Skeletal muscle tissue (tissue), 4 donors: Measurements from ENCODE around the gene BABAM2. TPM values are rescaled to one million over a fixed set of nuclear protein-coding genes. Genes with fewer than 3 reads are reported as not detected.
"Not testable (repeated sequence)": the region's sequence is repeated elsewhere in the genome, so short reads cannot be mapped to it uniquely, and the experiment has no call there.

ENCODE experiments used
- H3K27ac ChIP-seq: one replicate; pipeline ENCODE4 v1.7.0; 2013; ENCODE audit warnings: mild to moderate bottlenecking, low read depth, low read length, inconsistent platforms
- H3K27me3 ChIP-seq, 3 donors: one replicate each; pipeline ENCODE4 v1.7.0; 2013; ENCODE audit warnings: low read length in 3 of 3; ENCODE audit not compliant: control insufficient read depth in 3 of 3, insufficient read depth in 3 of 3
- H3K36me3 ChIP-seq, 3 donors: one replicate each; pipeline ENCODE4 v1.7.0; 2013; ENCODE audit warnings: low read length in 3 of 3; ENCODE audit not compliant: control insufficient read depth in 3 of 3, insufficient read depth in 3 of 3
- H3K4me1 ChIP-seq, 3 donors: one replicate each; pipeline ENCODE4 v1.7.0; 2013; ENCODE audit warnings: low read length in 3 of 3, mild to moderate bottlenecking in 3 of 3; ENCODE audit not compliant: control insufficient read depth in 3 of 3, insufficient read depth in 3 of 3
- H3K4me3 ChIP-seq, 3 donors: one replicate each; pipeline ENCODE4 v1.7.0; 2013; ENCODE audit warnings: low read length in 3 of 3
- H3K9ac ChIP-seq, 3 donors: one replicate each; pipeline ENCODE4 v1.7.0; 2013; ENCODE audit warnings: low read length in 3 of 3, mild to moderate bottlenecking in 3 of 3, moderate library complexity in 2 of 3, low read depth in 1 of 3
- H3K9me3 ChIP-seq, 3 donors: one replicate each; pipeline ENCODE4 v1.7.0; 2013; ENCODE audit warnings: low read length in 3 of 3; ENCODE audit not compliant: control insufficient read depth in 3 of 3
- total RNA-seq: library from RNA; depleted of rRNA; stranded (reverse); fragments of >200 nt; gene quantifications from one replicate; pipeline ENCODE4 v1.2.3, GENCODE V29; 2014
- donor health status: Osteomylitis.

BABAM2 gene
- total RNA-seq, 1 donor from 2014 or later = 24.0 TPM

GRCh38 chr2:28367667-28368356 lies 477.3 kb downstream of the BABAM2 start:
- H3K36me3 ChIP-seq = no peaks in the 10 kb centered on the region
- H3K27me3 ChIP-seq = no peaks in the 10 kb centered on the region
- no peak overlapping the region for H3K4me3 ChIP-seq
- H3K9me3 ChIP-seq = no peaks in the 10 kb centered on the region
- H3K9ac ChIP-seq = no peak overlapping the region
- no peak overlapping the region for H3K27ac ChIP-seq
- peaks cover 16 to 43% (median 22%) of the 10 kb centered on the region in 3 donors for H3K4me1 ChIP-seq

- Histone ChIP-seq H3K27me3 (no peaks in the 10 kb centered on the region), H3K27ac (no peak overlapping the region), H3K4me3 (no peak overlapping the region), H3K36me3 (no peaks in the 10 kb centered on the region), H3K9ac (no peak overlapping the region), H3K4me1 (peaks cover 16 to 43% (median 22%) of the 10 kb centered on the region in 3 donors), H3K9me3 (no peaks in the 10 kb centered on the region)
These were observed 477.8 kb downstream of the BABAM2 start for GRCh38 chr2:28368357-28368798.

- Histone ChIP-seq H3K27me3 (no peaks in the 10 kb centered on the region), H3K9me3 (no peaks in the 10 kb centered on the region), H3K36me3 (no peaks in the 10 kb centered on the region), H3K4me3 (no peak overlapping the region), H3K27ac (no peak overlapping the region), H3K4me1 (peaks cover 16 to 35% (median 22%) of the 10 kb centered on the region in 3 donors), H3K9ac (no peak overlapping the region)
These were observed 478.8 kb downstream of the BABAM2 start for GRCh38 chr2:28369358-28369757.

GRCh38 chr2:28370354-28370753 lies 479.8 kb downstream of the BABAM2 start:
- no peak overlapping the region for H3K27ac ChIP-seq
- no peaks in the 10 kb centered on the region for H3K9me3 ChIP-seq
- H3K4me3 ChIP-seq = no peak overlapping the region
- no peaks in the 10 kb centered on the region for H3K27me3 ChIP-seq
- peaks cover 9 to 25% (median 13%) of the 10 kb centered on the region in 3 donors for H3K4me1 ChIP-seq
- no peak overlapping the region for H3K9ac ChIP-seq
- H3K36me3 ChIP-seq = no peaks in the 10 kb centered on the region

GRCh38 chr2:28371728-28372127 lies 481.2 kb downstream of the BABAM2 start:
- not testable (repeated sequence) for H3K27ac ChIP-seq, H3K27me3 ChIP-seq, H3K9me3 ChIP-seq, H3K36me3 ChIP-seq, H3K4me3 ChIP-seq, H3K9ac ChIP-seq
- peaks cover 4 to 13% (median 5%) of the 10 kb centered on the region in 3 donors for H3K4me1 ChIP-seq

GRCh38 chr2:28373854-28374253 lies 483.3 kb downstream of the BABAM2 start:
- no peaks in the 10 kb centered on the region for H3K9me3 ChIP-seq
- no peak overlapping the region for H3K27ac ChIP-seq
- peaks cover 16 to 28% (median 18%) of the 10 kb centered on the region in 3 donors for H3K4me1 ChIP-seq
- H3K36me3 ChIP-seq = no peaks in the 10 kb centered on the region
- no peak overlapping the region for H3K9ac ChIP-seq
- no peak overlapping the region for H3K4me3 ChIP-seq
- H3K27me3 ChIP-seq = no peaks in the 10 kb centered on the region

- Histone ChIP-seq H3K9ac (no peak overlapping the region), H3K36me3 (no peaks in the 10 kb centered on the region), H3K4me3 (no peak overlapping the region), H3K27ac (no peak overlapping the region), H3K4me1 (peaks cover 20 to 30% (median 20%) of the 10 kb centered on the region in 3 donors), H3K9me3 (no peaks in the 10 kb centered on the region), H3K27me3 (no peaks in the 10 kb centered on the region)
These were observed 483.8 kb downstream of the BABAM2 start for GRCh38 chr2:28374331-28374730.

- H3K27me3 ChIP-seq = no peaks in the 10 kb centered on the region
- H3K4me1 ChIP-seq = peaks cover 20 to 26% (median 21%) of the 10 kb centered on the region in 3 donors
- H3K4me3 ChIP-seq = no peak overlapping the region
- no peaks in the 10 kb centered on the region for H3K9me3 ChIP-seq
- no peak overlapping the region for H3K9ac ChIP-seq
- H3K36me3 ChIP-seq = no peaks in the 10 kb centered on the region
- no peak overlapping the region for H3K27ac ChIP-seq
These were observed 484.7 kb downstream of the BABAM2 start for GRCh38 chr2:28375236-28375635.

GRCh38 chr2:28375742-28376631 lies 485.5 kb downstream of the BABAM2 start:
- Histone ChIP-seq H3K9ac (no peak overlapping the region), H3K27ac (no peak overlapping the region), H3K9me3 (no peaks in the 10 kb centered on the region), H3K27me3 (no peaks in the 10 kb centered on the region), H3K4me1 (peaks cover 14 to 22% (median 18%) of the 10 kb centered on the region in 3 donors), H3K36me3 (no peaks in the 10 kb centered on the region), H3K4me3 (no peak overlapping the region)
